ENCODE measurements around the gene ABLIM2. TPM values are rescaled to one million over a fixed set of nuclear protein-coding genes. Genes with fewer than 3 reads are reported as not detected.

ABLIM2 gene
- total RNA-seq, 4 donors from 2014 or later, result 10.6 to 31.7 (median 20.3) TPM

- DNase-seq (ENCODE audit: low spot score in 2 of 2), result peak in 1 of 2 donors; percentile 52
- TF ChIP-seq POLR2A (IDR thresholded peaks at IDR 0.05), result no peak
- TF ChIP-seq CTCF (IDR thresholded peaks at IDR 0.05), result no peak
- WGBS, 2 donors, result 89 to 91% methylated on average over 8 of the region's 8 CpGs
- intact Hi-C loops (cut with DNase I; ENCODE audit: low total_unique reads), result no loop called here
- H3K4me3 ChIP-seq (ENCODE audit: low read depth, poor library complexity, severe bottlenecking), result no peak overlapping the region
Observed at GRCh38 chr4:7943211-7943610, 215.4 kb downstream of the ABLIM2 start.

- DNase-seq (ENCODE audit: low spot score in 2 of 2), result peak in 1 of 2 donors; percentile 78
- no peak overlapping the region for H3K4me3 ChIP-seq (ENCODE audit: low read depth, poor library complexity, severe bottlenecking)
- intact Hi-C loops (cut with DNase I; ENCODE audit: low total_unique reads), result no loop called here
- TF ChIP-seq CTCF (IDR thresholded peaks at IDR 0.05) (no peak), POLR2A (IDR thresholded peaks at IDR 0.05) (no peak)
- 94 to 99% methylated on average over 4 of the region's 4 CpGs for WGBS, 2 donors
Observed at GRCh38 chr4:7941965-7942496, 216.6 kb downstream of the ABLIM2 start.

- intact Hi-C loops (cut with DNase I; ENCODE audit: low total_unique reads), result no loop called here
- DNase-seq (ENCODE audit: low spot score in 2 of 2), result peak in 1 of 2 donors; percentile 79
- WGBS, 2 donors, result 76 to 80% methylated on average over 11 of the region's 11 CpGs
- TF ChIP-seq POLR2A (IDR thresholded peaks at IDR 0.05) (no peak), CTCF (IDR thresholded peaks at IDR 0.05) (no peak)
- H3K4me3 ChIP-seq (ENCODE audit: low read depth, poor library complexity, severe bottlenecking), result no peak overlapping the region
Observed at GRCh38 chr4:7941111-7941964, 217.3 kb downstream of the ABLIM2 start.

GRCh38 chr4:7939377-7940108 is 219.1 kb downstream of the ABLIM2 start, which contains the start of gene AFAP1:
TSS of gene AFAP1 (minus strand) at chr4:7939861. CDS start at chr4:7872078, 67,783 bp downstream.
- DNase-seq (ENCODE audit: low spot score in 2 of 2), result peak; percentile 69 to 96
- intact Hi-C loops (cut with DNase I; ENCODE audit: low total_unique reads), result no loop called here
- TF ChIP-seq POLR2A (IDR thresholded peaks at IDR 0.05) (no peak), CTCF (IDR thresholded peaks at IDR 0.05) (no peak)
- 1% methylated on average over 10 to 70 of the region's 96 CpGs for WGBS, 2 donors
- H3K4me3 ChIP-seq (ENCODE audit: low read depth, poor library complexity, severe bottlenecking), result peak within 1 kb of the TSS; percentile 72

GRCh38 chr4:7938609-7939376 is 219.8 kb downstream of the ABLIM2 start:
- intact Hi-C loops (cut with DNase I; ENCODE audit: low total_unique reads), result no loop called here

More at GRCh38 chr4:7938609-7939376, 219.8 kb downstream of the ABLIM2 start:
- 0 to 1% methylated on average over 54 to 57 of the region's 75 CpGs for WGBS, 2 donors
- H3K4me3 ChIP-seq (ENCODE audit: low read depth, poor library complexity, severe bottlenecking), result peak overlapping the region; percentile 72
- peak in 1 of 2 donors; percentile 88 for DNase-seq (ENCODE audit: low spot score in 2 of 2)
- no peak for TF ChIP-seq POLR2A (IDR thresholded peaks at IDR 0.05)

All from lower leg skin (tissue), 4 donors.